Liver (tissue), 9 donors: Measurements from ENCODE around the gene AKT3. TPM values are rescaled to one million over a fixed set of nuclear protein-coding genes. Genes with fewer than 3 reads are reported as not detected.

Experiments
- DNase-seq: peaks from one replicate; pipeline ENCODE4 v3.0.0-alpha.2; 2017; ENCODE audit warnings: low spot score
- H3K27ac ChIP-seq, 2 donors: one replicate each; pipeline ENCODE4 v1.7.0; 2013; ENCODE audit warnings: inconsistent platforms in 2 of 2, low read length in 2 of 2, control low read depth in 1 of 2, low read depth in 1 of 2, mild to moderate bottlenecking in 1 of 2
- H3K27me3 ChIP-seq, 4 donors: one replicate each; pipeline versions ENCODE4 v1.6.1 to v1.7.0; 2013; ENCODE audit warnings: low read length in 3 of 4, inconsistent platforms in 1 of 4, mild to moderate bottlenecking in 1 of 4, moderate library complexity in 1 of 4; ENCODE audit not compliant: control insufficient read depth in 4 of 4, insufficient read depth in 4 of 4
- H3K36me3 ChIP-seq, 4 donors: one replicate each; pipeline versions ENCODE4 v1.6.1 to v1.7.0; 2013; ENCODE audit warnings: low read length in 3 of 4, mild to moderate bottlenecking in 3 of 4, low read depth in 1 of 4, moderate library complexity in 1 of 4; ENCODE audit not compliant: control insufficient read depth in 4 of 4, insufficient read depth in 3 of 4
- H3K4me1 ChIP-seq, 4 donors: one replicate each; pipeline versions ENCODE4 v1.6.1 to v1.7.0; 2013; ENCODE audit warnings: low read length in 3 of 4, mild to moderate bottlenecking in 3 of 4, moderate library complexity in 1 of 4; ENCODE audit not compliant: control insufficient read depth in 4 of 4, insufficient read depth in 4 of 4
- H3K4me3 ChIP-seq, 3 donors: one replicate each; pipeline versions ENCODE4 v1.6.1 to v1.7.0; 2013; ENCODE audit warnings: low read length in 3 of 3, control low read depth in 1 of 3, low read depth in 1 of 3, mild to moderate bottlenecking in 1 of 3
- H3K9ac ChIP-seq, 2 donors: one replicate each; pipeline ENCODE4 v1.7.0; 2013; ENCODE audit warnings: low read length in 2 of 2, mild to moderate bottlenecking in 2 of 2, moderate library complexity in 2 of 2, control low read depth in 1 of 2, low read depth in 1 of 2
- H3K9me3 ChIP-seq, 4 donors: one replicate each; pipeline versions ENCODE4 v1.6.1 to v1.7.0; 2013; ENCODE audit warnings: low read length in 3 of 4; ENCODE audit not compliant: control insufficient read depth in 4 of 4
- EGR1 ChIP-seq, 2 donors: IDR thresholded peaks; 2 replicates each; pipeline ENCODE4 v1.6.1; 2016 to 2018; ENCODE audit warnings: antibody characterized with exemption in 2 of 2, low read depth in 2 of 2
- FOXA1 ChIP-seq: IDR thresholded peaks from 2 replicates; pipeline ENCODE4 v1.6.1; 2016; ENCODE audit warnings: antibody characterized with exemption
- FOXA2 ChIP-seq: IDR thresholded peaks from 2 replicates; pipeline ENCODE4 v1.6.1; 2016; ENCODE audit warnings: antibody characterized with exemption
- GABPA ChIP-seq, 2 donors: IDR thresholded peaks in 1 of 2; conservative IDR thresholded peaks in 1 of 2; 2 replicates each; pipeline ENCODE4 v1.6.1; 2016; ENCODE audit warnings: antibody characterized with exemption in 2 of 2, mild to moderate bottlenecking in 1 of 2, moderate library complexity in 1 of 2
- HNF4A ChIP-seq, 2 donors: conservative IDR thresholded peaks; 2 replicates each; pipeline ENCODE4 v1.6.1; 2016; ENCODE audit warnings: antibody characterized with exemption in 2 of 2, mild to moderate bottlenecking in 2 of 2
- HNF4G ChIP-seq: IDR thresholded peaks from 2 replicates; pipeline ENCODE4 v1.6.1; 2016; ENCODE audit warnings: antibody characterized with exemption
- JUND ChIP-seq, 2 donors: IDR thresholded peaks; 2 replicates each; pipeline ENCODE4 v1.6.1; 2016; ENCODE audit warnings: antibody characterized with exemption in 2 of 2
- NR2F2 ChIP-seq: IDR thresholded peaks from 2 replicates; pipeline ENCODE4 v1.6.1; 2016; ENCODE audit warnings: antibody characterized with exemption
- RAD21 ChIP-seq, 2 donors: IDR thresholded peaks; 2 replicates each; pipeline ENCODE4 v1.6.1; 2016; ENCODE audit warnings: antibody characterized with exemption in 2 of 2, mild to moderate bottlenecking in 2 of 2
- RXRA ChIP-seq, 2 donors: IDR thresholded peaks; 2 replicates each; pipeline ENCODE4 v1.6.1; 2017 to 2018; ENCODE audit warnings: antibody characterized with exemption in 2 of 2, mild to moderate bottlenecking in 1 of 2
- SP1 ChIP-seq: IDR thresholded peaks from 2 replicates; pipeline ENCODE4 v1.6.1; 2018; ENCODE audit warnings: antibody characterized with exemption, mild to moderate bottlenecking
- TAF1 ChIP-seq: conservative IDR thresholded peaks from 2 replicates; pipeline ENCODE4 v1.6.1; 2016; ENCODE audit warnings: antibody characterized with exemption, mild to moderate bottlenecking
- YY1 ChIP-seq: IDR thresholded peaks from 2 replicates; pipeline ENCODE4 v1.6.1; 2016; ENCODE audit warnings: antibody characterized with exemption, mild to moderate bottlenecking
- WGBS: extraction: QIAGEN DNeasy Blood & Tissue Kit; methylation state at CpG from one replicate; pipeline ENCODE4 v1.1.7; 2013; 5-methylcytosine and 5-hydroxymethylcytosine counted together
- polyA plus RNA-seq, 2 donors: library from polyadenylated mRNA; stranded (reverse) in 1 of 2; unstranded in 1 of 2; fragments of 200-250 nt in 1 of 2; fragments of >200 nt in 1 of 2; fragmentation: Nextera tagmentation in 1 of 2; extraction: Ambion mirVana in 1 of 2; gene quantifications; one replicate each; pipeline versions ENCODE4 v1.2.1 to v1.2.3, GENCODE V29; 2013 to 2015
- total RNA-seq, 2 donors: library from RNA; depleted of rRNA; stranded (reverse); fragments of >200 nt; gene quantifications; one replicate each; pipeline ENCODE4 v1.2.3, GENCODE V29; 2014
- TF ChIP-seq, protein P1 (sequence below): IDR thresholded peaks from 2 replicates; pipeline ENCODE4 v1.6.1; 2016; ENCODE audit warnings: antibody characterized with exemption, mild to moderate bottlenecking
- TF ChIP-seq, protein P2 (sequence below): IDR thresholded peaks from 2 replicates; pipeline ENCODE4 v1.6.1; 2016; ENCODE audit warnings: antibody characterized with exemption
- TF ChIP-seq, protein P3 (sequence below): IDR thresholded peaks from 2 replicates; pipeline ENCODE4 v1.6.1; 2016; ENCODE audit warnings: antibody characterized with exemption
- TF ChIP-seq, protein P4 (sequence below): IDR thresholded peaks from 2 replicates; pipeline ENCODE4 v1.6.1; 2016; ENCODE audit warnings: antibody characterized with exemption
- TF ChIP-seq, protein P5 (sequence below): fragments of 150-350 bp; IDR thresholded peaks from 2 replicates; pipeline ENCODE4 v1.5.1; 2017; ENCODE audit warnings: improper control_type of control experiment, low read depth, low read length; ENCODE audit not compliant: missing input control
- donor health status: healthy.
- donor health status: healthy.
- donor health status: healthy.
- donor health status: healthy.
- donor health status: healthy.

The AKT3 gene
- total and polyA plus RNA-seq, 4 donors: 1.7 to 7.6 (median 2.8) TPM

DNA sequence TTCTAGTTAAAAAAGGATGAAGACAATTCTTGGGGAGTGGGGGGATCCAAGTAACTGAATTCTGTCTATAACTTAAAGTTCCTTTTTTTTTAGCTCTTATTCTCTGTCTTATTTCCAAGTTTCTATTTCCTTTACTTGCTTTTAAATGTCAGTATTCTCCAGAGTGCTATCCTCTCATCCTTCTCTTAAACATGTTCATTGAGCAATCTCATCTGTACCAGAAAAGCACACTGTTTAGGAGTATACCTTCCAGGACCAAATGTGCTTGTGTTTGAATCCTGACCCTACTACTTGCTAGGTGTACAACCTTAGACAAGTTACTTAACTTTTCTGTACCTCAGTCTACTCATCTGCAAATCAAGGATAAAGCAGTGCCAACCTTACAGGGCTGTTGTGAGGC, 50.1 kb downstream of the AKT3 start:
- Histone ChIP-seq H3K9ac (no peak overlapping the region), H3K4me1 (no peaks in the 10 kb centered on the region), H3K27ac (no peak overlapping the region), H3K9me3 (no peaks in the 10 kb centered on the region), H3K27me3 (no peaks in the 10 kb centered on the region), H3K4me3 (no peak overlapping the region), H3K36me3 (no peaks in the 10 kb centered on the region)
- no peak for DNase-seq
- TF ChIP-seq, protein P1, sequence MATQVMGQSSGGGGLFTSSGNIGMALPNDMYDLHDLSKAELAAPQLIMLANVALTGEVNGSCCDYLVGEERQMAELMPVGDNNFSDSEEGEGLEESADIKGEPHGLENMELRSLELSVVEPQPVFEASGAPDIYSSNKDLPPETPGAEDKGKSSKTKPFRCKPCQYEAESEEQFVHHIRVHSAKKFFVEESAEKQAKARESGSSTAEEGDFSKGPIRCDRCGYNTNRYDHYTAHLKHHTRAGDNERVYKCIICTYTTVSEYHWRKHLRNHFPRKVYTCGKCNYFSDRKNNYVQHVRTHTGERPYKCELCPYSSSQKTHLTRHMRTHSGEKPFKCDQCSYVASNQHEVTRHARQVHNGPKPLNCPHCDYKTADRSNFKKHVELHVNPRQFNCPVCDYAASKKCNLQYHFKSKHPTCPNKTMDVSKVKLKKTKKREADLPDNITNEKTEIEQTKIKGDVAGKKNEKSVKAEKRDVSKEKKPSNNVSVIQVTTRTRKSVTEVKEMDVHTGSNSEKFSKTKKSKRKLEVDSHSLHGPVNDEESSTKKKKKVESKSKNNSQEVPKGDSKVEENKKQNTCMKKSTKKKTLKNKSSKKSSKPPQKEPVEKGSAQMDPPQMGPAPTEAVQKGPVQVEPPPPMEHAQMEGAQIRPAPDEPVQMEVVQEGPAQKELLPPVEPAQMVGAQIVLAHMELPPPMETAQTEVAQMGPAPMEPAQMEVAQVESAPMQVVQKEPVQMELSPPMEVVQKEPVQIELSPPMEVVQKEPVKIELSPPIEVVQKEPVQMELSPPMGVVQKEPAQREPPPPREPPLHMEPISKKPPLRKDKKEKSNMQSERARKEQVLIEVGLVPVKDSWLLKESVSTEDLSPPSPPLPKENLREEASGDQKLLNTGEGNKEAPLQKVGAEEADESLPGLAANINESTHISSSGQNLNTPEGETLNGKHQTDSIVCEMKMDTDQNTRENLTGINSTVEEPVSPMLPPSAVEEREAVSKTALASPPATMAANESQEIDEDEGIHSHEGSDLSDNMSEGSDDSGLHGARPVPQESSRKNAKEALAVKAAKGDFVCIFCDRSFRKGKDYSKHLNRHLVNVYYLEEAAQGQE: no peak
- TF ChIP-seq, protein P2, sequence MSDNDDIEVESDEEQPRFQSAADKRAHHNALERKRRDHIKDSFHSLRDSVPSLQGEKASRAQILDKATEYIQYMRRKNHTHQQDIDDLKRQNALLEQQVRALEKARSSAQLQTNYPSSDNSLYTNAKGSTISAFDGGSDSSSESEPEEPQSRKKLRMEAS: no peak
- TF ChIP-seq RAD21 (IDR thresholded peaks at IDR 0.05) (no peak), GABPA (IDR thresholded peaks at IDR 0.05 in 1 of 2, conservative IDR thresholded peaks at IDR 0.05 in 1 of 2) (no peak), JUND (IDR thresholded peaks at IDR 0.05) (no peak), FOXA2 (no peak), HNF4G (no peak), SP1 (no peak), EGR1 (IDR thresholded peaks at IDR 0.05; ENCODE audit: low read depth in 2 of 2) (no peak), FOXA1 (no peak), YY1 (no peak), NR2F2 (no peak), HNF4A (conservative IDR thresholded peaks at IDR 0.05) (no peak), TAF1 (no peak), RXRA (IDR thresholded peaks at IDR 0.05) (no peak)
- TF ChIP-seq, protein P3, sequence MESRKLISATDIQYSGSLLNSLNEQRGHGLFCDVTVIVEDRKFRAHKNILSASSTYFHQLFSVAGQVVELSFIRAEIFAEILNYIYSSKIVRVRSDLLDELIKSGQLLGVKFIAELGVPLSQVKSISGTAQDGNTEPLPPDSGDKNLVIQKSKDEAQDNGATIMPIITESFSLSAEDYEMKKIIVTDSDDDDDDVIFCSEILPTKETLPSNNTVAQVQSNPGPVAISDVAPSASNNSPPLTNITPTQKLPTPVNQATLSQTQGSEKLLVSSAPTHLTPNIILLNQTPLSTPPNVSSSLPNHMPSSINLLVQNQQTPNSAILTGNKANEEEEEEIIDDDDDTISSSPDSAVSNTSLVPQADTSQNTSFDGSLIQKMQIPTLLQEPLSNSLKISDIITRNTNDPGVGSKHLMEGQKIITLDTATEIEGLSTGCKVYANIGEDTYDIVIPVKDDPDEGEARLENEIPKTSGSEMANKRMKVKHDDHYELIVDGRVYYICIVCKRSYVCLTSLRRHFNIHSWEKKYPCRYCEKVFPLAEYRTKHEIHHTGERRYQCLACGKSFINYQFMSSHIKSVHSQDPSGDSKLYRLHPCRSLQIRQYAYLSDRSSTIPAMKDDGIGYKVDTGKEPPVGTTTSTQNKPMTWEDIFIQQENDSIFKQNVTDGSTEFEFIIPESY: no peak
- TF ChIP-seq, protein P4, sequence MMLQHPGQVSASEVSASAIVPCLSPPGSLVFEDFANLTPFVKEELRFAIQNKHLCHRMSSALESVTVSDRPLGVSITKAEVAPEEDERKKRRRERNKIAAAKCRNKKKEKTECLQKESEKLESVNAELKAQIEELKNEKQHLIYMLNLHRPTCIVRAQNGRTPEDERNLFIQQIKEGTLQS: no peak
- TF ChIP-seq, protein P5, sequence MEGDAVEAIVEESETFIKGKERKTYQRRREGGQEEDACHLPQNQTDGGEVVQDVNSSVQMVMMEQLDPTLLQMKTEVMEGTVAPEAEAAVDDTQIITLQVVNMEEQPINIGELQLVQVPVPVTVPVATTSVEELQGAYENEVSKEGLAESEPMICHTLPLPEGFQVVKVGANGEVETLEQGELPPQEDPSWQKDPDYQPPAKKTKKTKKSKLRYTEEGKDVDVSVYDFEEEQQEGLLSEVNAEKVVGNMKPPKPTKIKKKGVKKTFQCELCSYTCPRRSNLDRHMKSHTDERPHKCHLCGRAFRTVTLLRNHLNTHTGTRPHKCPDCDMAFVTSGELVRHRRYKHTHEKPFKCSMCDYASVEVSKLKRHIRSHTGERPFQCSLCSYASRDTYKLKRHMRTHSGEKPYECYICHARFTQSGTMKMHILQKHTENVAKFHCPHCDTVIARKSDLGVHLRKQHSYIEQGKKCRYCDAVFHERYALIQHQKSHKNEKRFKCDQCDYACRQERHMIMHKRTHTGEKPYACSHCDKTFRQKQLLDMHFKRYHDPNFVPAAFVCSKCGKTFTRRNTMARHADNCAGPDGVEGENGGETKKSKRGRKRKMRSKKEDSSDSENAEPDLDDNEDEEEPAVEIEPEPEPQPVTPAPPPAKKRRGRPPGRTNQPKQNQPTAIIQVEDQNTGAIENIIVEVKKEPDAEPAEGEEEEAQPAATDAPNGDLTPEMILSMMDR: no peak

DNA sequence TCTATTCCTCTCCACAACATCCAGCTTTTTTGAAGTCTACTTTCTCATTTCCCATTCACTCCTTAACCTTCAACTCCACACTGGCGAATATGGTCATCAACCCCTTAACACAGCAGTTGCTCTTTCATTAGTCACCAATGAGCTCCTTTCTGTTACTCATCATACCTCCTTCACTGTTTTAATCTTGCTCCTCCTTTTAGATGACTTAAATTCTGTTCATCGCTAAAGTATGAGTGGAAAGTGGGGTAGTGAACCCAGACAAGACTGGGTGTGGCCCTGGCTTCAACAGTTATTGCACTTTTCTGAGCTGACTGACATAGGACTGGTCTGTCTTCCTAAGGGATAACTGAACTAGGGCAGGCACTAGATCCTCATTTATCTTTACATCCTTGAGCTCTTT, 51.3 kb downstream of the AKT3 start:
- TF ChIP-seq GABPA (IDR thresholded peaks at IDR 0.05 in 1 of 2, conservative IDR thresholded peaks at IDR 0.05 in 1 of 2) (no peak), EGR1 (IDR thresholded peaks at IDR 0.05; ENCODE audit: low read depth in 2 of 2) (no peak), JUND (IDR thresholded peaks at IDR 0.05) (no peak)
- no peaks in the 10 kb centered on the region for H3K9me3 ChIP-seq
- 93% methylated on average over 2 of the region's 2 CpGs for WGBS
- no peaks in the 10 kb centered on the region for H3K27me3 ChIP-seq
- no peak overlapping the region for H3K9ac ChIP-seq
- H3K4me3 ChIP-seq: no peak overlapping the region
- no peaks in the 10 kb centered on the region for H3K36me3 ChIP-seq
- no peaks in the 10 kb centered on the region for H3K4me1 ChIP-seq
- H3K27ac ChIP-seq: no peak overlapping the region
- no peak for DNase-seq
